ENCODE data around the gene MACROD2. TPM values are rescaled to one million over a fixed set of nuclear protein-coding genes. Genes with fewer than 3 reads are reported as not detected.
A peak's percentile ranks its signal among the peaks of the same experiment; 100 is the strongest.

MACROD2 gene
- total RNA-seq, 4 donors from 2014 or later, result 8.7 to 17.8 (median 10.8) TPM

- Histone ChIP-seq H3K4me3 (replicated peaks in 1 of 3) (no peak overlapping the region), H3K9me3 (no peaks in the 10 kb centered on the region), H3K36me3 (no peaks in the 10 kb centered on the region), H3K4me1 (no peaks in the 10 kb centered on the region), H3K27ac (no peak overlapping the region), H3K27me3 (no peaks in the 10 kb centered on the region)
- TF ChIP-seq POLR2A (IDR thresholded peaks at IDR 0.05), result no peak
- TF ChIP-seq CTCF (IDR thresholded peaks at IDR 0.05), result no peak
- DNase-seq, result peak; percentile 22 to 54
- intact Hi-C loops (cut with DNase I), result no loop called here
- WGBS, 2 donors, result 86 to 92% methylated on average over 3 of the region's 3 CpGs
These were observed 1839.5 kb downstream of the MACROD2 start for GRCh38 chr20:15834857-15835256.

GRCh38 chr20:15835811-15836210 is 1840.5 kb downstream of the MACROD2 start:
- intact Hi-C loops (cut with DNase I), result no loop called here
- 67 to 73% methylated on average over 1 of the region's 1 CpG for WGBS, 2 donors
- no peaks in the 10 kb centered on the region for H3K36me3 ChIP-seq
- H3K27me3 ChIP-seq, result no peaks in the 10 kb centered on the region
- H3K27ac ChIP-seq, result no peak overlapping the region
- DNase-seq, result no peak
- no peaks in the 10 kb centered on the region for H3K9me3 ChIP-seq
- TF ChIP-seq CTCF (IDR thresholded peaks at IDR 0.05), result no peak
- TF ChIP-seq POLR2A (IDR thresholded peaks at IDR 0.05), result no peak
- H3K4me1 ChIP-seq, result no peaks in the 10 kb centered on the region
- no peak overlapping the region for H3K4me3 ChIP-seq (replicated peaks in 1 of 3)

DNA sequence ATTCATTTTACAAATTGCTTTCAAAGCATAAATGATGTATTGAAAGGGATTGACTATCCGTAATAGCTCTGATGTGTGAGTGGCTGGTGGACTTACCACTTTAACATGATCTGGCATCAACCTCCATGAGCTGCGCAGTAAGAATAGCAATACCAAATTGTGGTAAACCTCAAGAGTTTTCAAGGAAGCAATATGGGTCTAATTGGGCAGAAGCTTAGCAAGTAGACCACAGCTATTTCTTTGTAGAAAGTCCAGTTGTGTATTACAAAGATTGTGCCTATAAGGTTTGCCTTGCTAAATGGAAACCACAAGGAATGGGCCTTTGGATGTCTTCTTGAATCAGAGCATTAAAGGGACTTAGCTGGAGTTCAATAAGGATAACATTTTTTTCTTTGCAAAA is 1841.3 kb downstream of the MACROD2 start:
- H3K27ac ChIP-seq, result no peak overlapping the region
- no peak overlapping the region for H3K4me3 ChIP-seq (replicated peaks in 1 of 3)
- WGBS, 2 donors, result 88 to 92% methylated on average over 2 of the region's 2 CpGs
- H3K36me3 ChIP-seq, result no peaks in the 10 kb centered on the region
- intact Hi-C loops (cut with DNase I), result no loop called here
- no peak for DNase-seq
- H3K4me1 ChIP-seq, result no peaks in the 10 kb centered on the region
- no peaks in the 10 kb centered on the region for H3K27me3 ChIP-seq
- TF ChIP-seq POLR2A (IDR thresholded peaks at IDR 0.05) (no peak), CTCF (IDR thresholded peaks at IDR 0.05) (no peak)
- no peaks in the 10 kb centered on the region for H3K9me3 ChIP-seq

DNA sequence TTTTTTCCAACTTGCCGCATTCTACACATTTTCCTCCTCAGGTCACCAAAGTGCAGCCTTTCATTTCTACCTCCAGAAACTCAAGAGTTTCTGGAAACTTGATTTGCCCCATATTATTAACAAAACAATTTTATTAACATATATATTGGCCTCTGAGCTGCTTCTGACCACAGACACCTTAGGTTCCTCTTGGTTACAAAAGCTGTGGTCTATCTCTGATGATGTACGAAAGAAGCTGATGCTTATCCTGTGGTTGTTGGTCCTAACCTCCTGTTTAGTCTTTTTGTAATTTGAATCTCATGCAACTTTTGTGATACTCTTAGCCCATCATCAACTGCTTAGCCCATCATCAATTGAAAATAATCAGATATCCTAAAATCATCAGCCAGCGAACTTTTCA is 1842.2 kb downstream of the MACROD2 start:
- Histone ChIP-seq H3K27ac (no peak overlapping the region), H3K9me3 (no peaks in the 10 kb centered on the region), H3K27me3 (no peaks in the 10 kb centered on the region), H3K4me1 (no peaks in the 10 kb centered on the region), H3K36me3 (no peaks in the 10 kb centered on the region), H3K4me3 (replicated peaks in 1 of 3) (no peak overlapping the region)
- 79 to 81% methylated on average over 3 of the region's 3 CpGs for WGBS, 2 donors
- TF ChIP-seq POLR2A (IDR thresholded peaks at IDR 0.05) (no peak), CTCF (IDR thresholded peaks at IDR 0.05) (no peak)
- intact Hi-C loops (cut with DNase I), result no loop called here
- no peak for DNase-seq

- Histone ChIP-seq H3K27me3 (no peaks in the 10 kb centered on the region), H3K27ac (no peak overlapping the region), H3K4me3 (replicated peaks in 1 of 3) (no peak overlapping the region), H3K9me3 (no peaks in the 10 kb centered on the region), H3K36me3 (no peaks in the 10 kb centered on the region), H3K4me1 (no peaks in the 10 kb centered on the region)
- intact Hi-C loops (cut with DNase I), result no loop called here
- 78 to 88% methylated on average over 2 of the region's 2 CpGs for WGBS, 2 donors
- no peak for DNase-seq
- TF ChIP-seq POLR2A (IDR thresholded peaks at IDR 0.05) (no peak), CTCF (IDR thresholded peaks at IDR 0.05) (no peak)
These were observed 1843.2 kb downstream of the MACROD2 start for GRCh38 chr20:15838466-15838865.
